Panc1 (cell line): Measurements from ENCODE around the gene ASXL1. TPM values are rescaled to one million over a fixed set of nuclear protein-coding genes. Genes with fewer than 3 reads are reported as not detected.

Experiments used
- ATAC-seq: fragments of 200-7000 bp; cut with Tn5 transposase; 2 replicates; pipeline ENCODE4 v1.9.1; 2020; ENCODE audit warnings: mild to moderate bottlenecking, moderate library complexity
- BruUV-seq: library from RNA; stranded (reverse); fragments of 400-500 nt; replicated peaks from 2 replicates; lab custom pipeline; 2021; lab: Mats Ljungman, UMichigan
- CTCF ChIA-PET: fragments of 300-600 bp; sonication (Branson Sonifier 250); formaldehyde crosslinking; loops from one replicate; lab custom pipeline; 2022; ENCODE audit warnings: antibody characterized with exemption; lab: Charles Lee
- POLR2A ChIA-PET: fragments of 300-600 bp; sonication (Branson Sonifier 250); formaldehyde crosslinking; loops from one replicate; lab custom pipeline; 2022; ENCODE audit warnings: antibody characterized with exemption; lab: Charles Lee
- DNase-seq: peaks from one replicate; pipeline ENCODE4 v3.0.0-alpha.2; 2010; ENCODE audit warnings: low read depth, low spot score
- H3K27ac ChIP-seq: 2 replicates; pipeline ENCODE4 v1.5.1; 2011; ENCODE audit warnings: mild to moderate bottlenecking, low read length, inconsistent platforms
- H3K27me3 ChIP-seq: fragments of 200-500 bp; sonication (Bioruptor generic); 2 replicates; pipeline ENCODE4 v1.6.0; 2014; ENCODE audit warnings: low read length, inconsistent platforms; ENCODE audit not compliant: control insufficient read depth, insufficient read depth
- H3K36me3 ChIP-seq: fragments of 200-500 bp; sonication (Bioruptor generic); 2 replicates; pipeline ENCODE4 v1.5.1; 2014; ENCODE audit warnings: inconsistent platforms, mild to moderate bottlenecking, low read length, moderate library complexity; ENCODE audit not compliant: control insufficient read depth, insufficient read depth
- H3K4me1 ChIP-seq: 2 replicates; pipeline ENCODE4 v1.5.1; 2011; ENCODE audit warnings: inconsistent platforms, mild to moderate bottlenecking, low read length, moderate library complexity; ENCODE audit not compliant: control insufficient read depth, insufficient read depth
- H3K4me3 ChIP-seq, 2 experiments: 2 replicates each; pipeline ENCODE4 v1.5.1; 2011 to 2012; ENCODE audit warnings: low read depth in 2 of 2, low read length in 2 of 2, mild to moderate bottlenecking in 2 of 2, inconsistent platforms in 1 of 2, moderate library complexity in 1 of 2
- H3K9me3 ChIP-seq: fragments of 200-500 bp; sonication (Bioruptor generic); 2 replicates; pipeline ENCODE4 v1.5.1; 2014; ENCODE audit warnings: low read depth, mild to moderate bottlenecking, inconsistent platforms, low read length, moderate library complexity; ENCODE audit not compliant: control insufficient read depth, insufficient read depth
- CTCF ChIP-seq: fragments of 450-650 bp; IDR thresholded peaks from 2 replicates; pipeline ENCODE4 v1.5.1; 2017; ENCODE audit warnings: mild to moderate bottlenecking
- POLR2AphosphoS5 ChIP-seq: IDR thresholded peaks from 2 replicates; pipeline ENCODE4 v1.6.1; 2012; ENCODE audit warnings: mild to moderate bottlenecking, low read depth, low read length, moderate library complexity
- REST ChIP-seq, 2 experiments: IDR thresholded peaks; 2 replicates each; pipeline ENCODE4 v1.6.1; 2011 to 2012; ENCODE audit warnings: low read depth in 2 of 2, control low read depth in 1 of 2, low read length in 1 of 2, mild to moderate bottlenecking in 1 of 2, moderate library complexity in 1 of 2; ENCODE audit not compliant: insufficient read depth in 1 of 2
- SIN3A ChIP-seq: IDR thresholded peaks from 2 replicates; pipeline ENCODE4 v1.6.1; 2012; ENCODE audit warnings: low read depth, mild to moderate bottlenecking, low read length, moderate library complexity, borderline replicate concordance; ENCODE audit not compliant: insufficient read depth
- TCF7L2 ChIP-seq: IDR thresholded peaks from 2 replicates; pipeline ENCODE4 v1.6.1; 2011; ENCODE audit warnings: mild to moderate bottlenecking, low read depth, low read length, inconsistent platforms
- in situ Hi-C: cut with HindIII; loops from 2 replicates; pipeline ENCODE4 v1.10.0; 2016; ENCODE audit warnings: low sequenced_read_pairs, low pct_unique_long_range_greater_than_20kb
- intact Hi-C: fragments of 100-400 bp; cut with micrococcal nuclease; formaldehyde crosslinking; loops from one replicate; pipeline ENCODE4 v1.10.0; 2022; ENCODE audit not compliant: unreplicated experiment
- total RNA-seq: library from RNA; stranded (reverse); gene quantifications from one replicate; pipeline ENCODE4 v1.2.1, GENCODE V29; 2021; ENCODE audit not compliant: unreplicated experiment

Gene ASXL1
- total RNA-seq, 1 experiment from 2014 or later, result 205 TPM

GRCh38 chr20:32315891-32316290 is 42.2 kb upstream of the ASXL1 start:
- BruUV-seq, result no TSS peak
- CTCF ChIA-PET, result no interaction called here
- Histone ChIP-seq H3K27me3 (no peaks in the 10 kb centered on the region), H3K9me3 (no peaks in the 10 kb centered on the region), H3K27ac (no peak overlapping the region), H3K36me3 (no peaks in the 10 kb centered on the region), H3K4me3 (no peak overlapping the region), H3K4me1 (no peaks in the 10 kb centered on the region)
- in situ Hi-C loops (loop anchor here (5.0 kb wide), 1 partner anchor 39 kb away; the partner anchor contains the start of gene KIF3B), intact Hi-C loops (loop anchor here (10.0 kb wide), 1 partner anchor 61 kb away; no protein-coding TSS in a partner anchor)
- POLR2A ChIA-PET, result interaction anchor here (0.6 to 0.7 kb wide), 2 partner anchors 116 to 312 kb away, joined by 3 to 4 read pairs; no protein-coding TSS in a partner anchor
- DNase-seq (no peak), ATAC-seq (no peak)
- TF ChIP-seq SIN3A, result no peak
- TF ChIP-seq POLR2AphosphoS5, result no peak
- TF ChIP-seq REST (IDR thresholded peaks at IDR 0.05; ENCODE audit: insufficient read depth in 1 of 2, low read depth in 2 of 2, low read length in 1 of 2), result no peak
- TF ChIP-seq TCF7L2, result no peak
- TF ChIP-seq CTCF, result no peak

- POLR2A ChIA-PET, result interaction anchor here (0.6 kb wide), 2 partner anchors 12 to 117 kb away, joined by 3 to 5 read pairs; no protein-coding TSS in a partner anchor
Measured at GRCh38 chr20:32316667-32317066, 41.5 kb upstream of the ASXL1 start.

More at GRCh38 chr20:32316667-32317066, 41.5 kb upstream of the ASXL1 start:
- CTCF ChIA-PET, result interaction anchor here (0.6 kb wide), 1 partner anchor 80 kb away, joined by 4 read pairs; no protein-coding TSS in a partner anchor
- in situ Hi-C loops, result loop anchor here (5.0 kb wide), 1 partner anchor 39 kb away; the partner anchor contains the start of gene KIF3B
- Histone ChIP-seq H3K27me3 (no peaks in the 10 kb centered on the region), H3K4me3 (no peak overlapping the region), H3K9me3 (no peaks in the 10 kb centered on the region), H3K27ac (no peak overlapping the region), H3K4me1 (no peaks in the 10 kb centered on the region), H3K36me3 (no peaks in the 10 kb centered on the region)
- BruUV-seq, result no TSS peak
- DNase-seq, result no peak
- TF ChIP-seq TCF7L2, result no peak
- TF ChIP-seq POLR2AphosphoS5, result no peak
- no peak for TF ChIP-seq SIN3A
- TF ChIP-seq CTCF, result no peak
- TF ChIP-seq REST (IDR thresholded peaks at IDR 0.05; ENCODE audit: insufficient read depth in 1 of 2, low read depth in 2 of 2, low read length in 1 of 2), result no peak
- intact Hi-C loops, result loop anchor here (10.0 kb wide), 1 partner anchor 62 kb away; no protein-coding TSS in a partner anchor
- 0 out of 2 replicates have a peak, but pooled peaks have one; percentile 18 for ATAC-seq
